AG09309 (cell line): ENCODE results near the gene FOXJ3.

Experiments
- DNase-seq: peaks from one replicate; pipeline ENCODE4 v3.0.0-alpha.2; 2010; ENCODE audit warnings: low read depth
- H3K4me3 ChIP-seq: 2 replicates; pipeline ENCODE4 v1.5.1; 2011; ENCODE audit warnings: mild to moderate bottlenecking, low read depth, low read length, moderate library complexity; ENCODE audit not compliant: control insufficient read depth
- TF ChIP-seq, protein P1 (sequence below): IDR thresholded peaks from 2 replicates; pipeline ENCODE4 v1.5.1; 2011; ENCODE audit warnings: mild to moderate bottlenecking, low read depth, low read length, inconsistent platforms; ENCODE audit not compliant: insufficient read depth, control insufficient read depth; ENCODE audit errors: missing control alignments

FOXJ3 gene

DNA sequence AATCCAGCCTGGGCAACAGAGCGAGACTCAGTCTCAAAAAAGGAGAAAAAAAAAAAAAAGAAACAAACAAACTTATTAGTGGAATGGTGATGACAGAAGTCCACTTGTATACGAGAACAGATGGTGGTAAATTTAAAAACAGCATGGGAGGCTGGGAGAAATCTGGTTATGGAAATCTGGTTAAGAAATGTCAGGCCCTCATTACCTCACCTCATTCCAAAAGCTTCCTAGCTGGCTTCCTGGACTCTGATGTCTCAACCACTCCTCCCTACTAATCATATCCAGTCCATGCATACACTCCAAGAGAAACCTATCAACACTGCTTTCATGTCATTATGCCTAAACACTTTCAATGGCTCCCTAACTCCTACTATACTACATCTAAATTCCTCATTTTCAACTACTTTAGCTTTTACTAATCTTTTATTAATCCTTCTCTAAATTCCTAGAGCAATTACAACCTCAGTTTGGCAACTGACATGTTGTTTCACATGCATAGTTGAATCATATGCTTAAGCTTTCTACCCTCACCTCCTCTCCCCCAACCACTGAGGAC, 52.9 kb downstream of the FOXJ3 start:
- DNase-seq = peak; percentile 71
- TF ChIP-seq, protein P1, sequence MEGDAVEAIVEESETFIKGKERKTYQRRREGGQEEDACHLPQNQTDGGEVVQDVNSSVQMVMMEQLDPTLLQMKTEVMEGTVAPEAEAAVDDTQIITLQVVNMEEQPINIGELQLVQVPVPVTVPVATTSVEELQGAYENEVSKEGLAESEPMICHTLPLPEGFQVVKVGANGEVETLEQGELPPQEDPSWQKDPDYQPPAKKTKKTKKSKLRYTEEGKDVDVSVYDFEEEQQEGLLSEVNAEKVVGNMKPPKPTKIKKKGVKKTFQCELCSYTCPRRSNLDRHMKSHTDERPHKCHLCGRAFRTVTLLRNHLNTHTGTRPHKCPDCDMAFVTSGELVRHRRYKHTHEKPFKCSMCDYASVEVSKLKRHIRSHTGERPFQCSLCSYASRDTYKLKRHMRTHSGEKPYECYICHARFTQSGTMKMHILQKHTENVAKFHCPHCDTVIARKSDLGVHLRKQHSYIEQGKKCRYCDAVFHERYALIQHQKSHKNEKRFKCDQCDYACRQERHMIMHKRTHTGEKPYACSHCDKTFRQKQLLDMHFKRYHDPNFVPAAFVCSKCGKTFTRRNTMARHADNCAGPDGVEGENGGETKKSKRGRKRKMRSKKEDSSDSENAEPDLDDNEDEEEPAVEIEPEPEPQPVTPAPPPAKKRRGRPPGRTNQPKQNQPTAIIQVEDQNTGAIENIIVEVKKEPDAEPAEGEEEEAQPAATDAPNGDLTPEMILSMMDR = no peak
- no peak overlapping the region for H3K4me3 ChIP-seq

- TF ChIP-seq, protein P1 = no peak
- no peak overlapping the region for H3K4me3 ChIP-seq
- no peak for DNase-seq
These were observed 54.2 kb downstream of the FOXJ3 start for GRCh38 chr1:42280821-42281220.

- DNase-seq = no peak
- TF ChIP-seq, protein P1 = no peak
- no peak overlapping the region for H3K4me3 ChIP-seq
These were observed 56.0 kb downstream of the FOXJ3 start for GRCh38 chr1:42279055-42279454.

DNA sequence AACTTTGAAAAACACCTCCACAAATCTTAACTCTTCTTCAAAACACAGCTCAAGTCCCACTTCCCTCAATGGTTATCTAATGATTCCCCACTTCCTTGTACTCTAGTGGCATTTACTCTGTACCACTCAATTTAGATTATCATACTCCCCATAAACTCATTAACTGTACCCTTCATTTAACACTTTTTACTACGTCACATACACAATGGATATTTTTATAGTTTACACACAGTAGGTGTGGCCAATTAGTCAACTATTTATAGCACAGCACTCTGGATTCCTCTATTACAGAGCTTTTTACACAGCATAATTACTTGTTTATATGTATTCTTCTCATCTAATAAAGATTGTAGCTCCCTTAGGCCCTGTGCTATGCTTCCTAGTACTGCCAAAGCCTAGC, 62.1 kb downstream of the FOXJ3 start:
- TF ChIP-seq, protein P1 = no peak
- H3K4me3 ChIP-seq = no peak overlapping the region
- no peak for DNase-seq

DNA sequence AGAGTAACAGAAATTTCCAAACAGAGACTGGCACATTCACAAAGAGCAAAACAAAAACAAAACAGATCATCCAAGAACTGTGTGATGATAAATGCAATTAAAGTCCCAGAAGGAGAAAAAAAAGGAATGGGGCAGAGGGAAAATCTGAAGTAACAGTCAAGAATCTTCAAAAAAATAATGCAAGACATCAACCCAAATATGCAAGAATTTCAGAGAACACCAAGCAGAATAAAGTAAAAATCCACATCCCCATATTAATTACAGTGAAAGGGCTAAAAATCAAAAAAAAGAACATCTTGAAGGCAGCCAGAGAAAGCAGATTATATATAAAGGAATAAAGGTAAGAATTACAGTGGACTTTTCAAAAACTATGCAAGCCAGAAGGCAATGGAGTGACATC, 67.1 kb downstream of the FOXJ3 start:
- no peak for DNase-seq
- TF ChIP-seq, protein P1 = no peak
- H3K4me3 ChIP-seq = no peak overlapping the region

- TF ChIP-seq, protein P1 = no peak
- no peak overlapping the region for H3K4me3 ChIP-seq
- no peak for DNase-seq
These were observed 68.5 kb downstream of the FOXJ3 start for GRCh38 chr1:42266253-42267135.
